ENCODE data around the gene NEAT1.

NEAT1 gene

DNA sequence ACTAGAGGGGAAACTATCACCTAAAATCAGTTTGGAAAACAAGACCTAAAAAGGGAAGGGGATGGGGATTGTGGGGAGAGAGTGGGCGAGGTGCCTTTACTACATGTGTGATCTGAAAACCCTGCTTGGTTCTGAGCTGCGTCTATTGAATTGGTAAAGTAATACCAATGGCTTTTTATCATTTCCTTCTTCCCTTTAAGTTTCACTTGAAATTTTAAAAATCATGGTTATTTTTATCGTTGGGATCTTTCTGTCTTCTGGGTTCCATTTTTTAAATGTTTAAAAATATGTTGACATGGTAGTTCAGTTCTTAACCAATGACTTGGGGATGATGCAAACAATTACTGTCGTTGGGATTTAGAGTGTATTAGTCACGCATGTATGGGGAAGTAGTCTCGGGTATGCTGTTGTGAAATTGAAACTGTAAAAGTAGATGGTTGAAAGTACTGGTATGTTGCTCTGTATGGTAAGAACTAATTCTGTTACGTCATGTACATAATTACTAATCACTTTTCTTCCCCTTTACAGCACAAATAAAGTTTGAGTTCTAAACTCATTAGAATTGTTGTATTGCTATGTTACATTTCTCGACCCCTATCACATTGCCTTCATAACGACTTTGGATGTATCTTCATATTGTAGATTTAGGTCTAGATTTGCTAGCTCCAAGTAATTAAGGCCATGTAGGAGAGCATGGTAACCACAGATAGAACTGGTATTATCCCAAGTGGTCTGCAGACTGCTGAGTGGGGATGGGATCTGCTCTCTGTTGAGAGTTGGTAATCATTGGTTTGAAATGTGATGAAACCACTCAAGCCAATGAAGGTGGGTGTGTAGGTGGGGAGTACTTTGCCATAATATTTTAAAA lies 3.6 kb downstream of the NEAT1 start:
- peak overlapping the region; percentile 94 for H3K4me3 ChIP-seq (ENCODE audit: low read length)
- H3K36me3 ChIP-seq (ENCODE audit: insufficient read depth, low read length): peaks cover 38% of the 10 kb centered on the region
- H3K27me3 ChIP-seq (ENCODE audit: insufficient read depth, low read length): no peaks in the 10 kb centered on the region
- no peak overlapping the region for H2AFZ ChIP-seq (ENCODE audit: low read depth, low read length)
- H3K9me3 ChIP-seq (ENCODE audit: low read length): no peaks in the 10 kb centered on the region
- H3K4me1 ChIP-seq (ENCODE audit: insufficient read depth, low read length): peaks cover 53% of the 10 kb centered on the region

GRCh38 chr11:65426839-65427690 lies 4.5 kb downstream of the NEAT1 start:
- Histone ChIP-seq H2AFZ (ENCODE audit: low read depth, low read length) (no peak overlapping the region), H3K36me3 (ENCODE audit: insufficient read depth, low read length) (peaks cover 38% of the 10 kb centered on the region), H3K27me3 (ENCODE audit: insufficient read depth, low read length) (no peaks in the 10 kb centered on the region), H3K9me3 (ENCODE audit: low read length) (no peaks in the 10 kb centered on the region), H3K4me1 (ENCODE audit: insufficient read depth, low read length) (peaks cover 57% of the 10 kb centered on the region), H3K4me3 (ENCODE audit: low read length) (peak overlapping the region; percentile 94)

GRCh38 chr11:65427691-65428577 lies 5.3 kb downstream of the NEAT1 start:
- Histone ChIP-seq H3K36me3 (ENCODE audit: insufficient read depth, low read length) (peaks cover 43% of the 10 kb centered on the region), H3K4me1 (ENCODE audit: insufficient read depth, low read length) (peaks cover 61% of the 10 kb centered on the region), H3K27me3 (ENCODE audit: insufficient read depth, low read length) (no peaks in the 10 kb centered on the region), H2AFZ (ENCODE audit: low read depth, low read length) (no peak overlapping the region), H3K9me3 (ENCODE audit: low read length) (no peaks in the 10 kb centered on the region), H3K4me3 (ENCODE audit: low read length) (peak overlapping the region; percentile 94)

DNA sequence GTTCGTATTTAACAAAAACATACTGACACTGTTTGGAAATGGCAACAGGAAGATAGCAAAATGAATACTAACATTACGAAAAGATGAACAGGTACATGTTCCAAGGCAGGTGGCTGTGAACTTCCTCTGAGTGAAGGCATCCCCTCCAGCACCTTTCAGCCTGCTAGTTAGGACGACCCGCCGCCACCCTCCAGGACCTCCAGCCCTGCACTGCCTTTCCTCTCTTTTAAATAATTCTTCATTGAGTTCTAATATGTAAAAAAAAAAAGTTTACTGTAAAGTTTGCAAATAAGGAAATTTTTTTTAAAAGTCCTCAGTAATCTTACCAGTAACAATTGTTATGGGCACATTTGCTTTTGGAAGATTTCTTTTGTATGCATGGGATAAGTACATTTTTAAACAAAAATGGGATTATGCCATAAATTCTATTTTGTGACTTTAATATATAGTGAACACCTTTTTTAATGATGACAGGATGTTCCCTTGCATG lies 6.0 kb downstream of the NEAT1 start:
- peak overlapping the region; percentile 94 for H3K4me3 ChIP-seq (ENCODE audit: low read length)
- peaks cover 66% of the 10 kb centered on the region for H3K4me1 ChIP-seq (ENCODE audit: insufficient read depth, low read length)
- no peak overlapping the region for H2AFZ ChIP-seq (ENCODE audit: low read depth, low read length)
- no peaks in the 10 kb centered on the region for H3K27me3 ChIP-seq (ENCODE audit: insufficient read depth, low read length)
- peaks cover 48% of the 10 kb centered on the region for H3K36me3 ChIP-seq (ENCODE audit: insufficient read depth, low read length)
- H3K9me3 ChIP-seq (ENCODE audit: low read length): no peaks in the 10 kb centered on the region

- Histone ChIP-seq H3K4me1 (ENCODE audit: insufficient read depth, low read length) (peaks cover 69% of the 10 kb centered on the region), H3K27me3 (ENCODE audit: insufficient read depth, low read length) (no peaks in the 10 kb centered on the region), H2AFZ (ENCODE audit: low read depth, low read length) (no peak overlapping the region), H3K9me3 (ENCODE audit: low read length) (no peaks in the 10 kb centered on the region), H3K36me3 (ENCODE audit: insufficient read depth, low read length) (peaks cover 53% of the 10 kb centered on the region), H3K4me3 (ENCODE audit: low read length) (peak overlapping the region; percentile 94)
These were observed 6.6 kb downstream of the NEAT1 start for GRCh38 chr11:65429068-65429681.

DNA sequence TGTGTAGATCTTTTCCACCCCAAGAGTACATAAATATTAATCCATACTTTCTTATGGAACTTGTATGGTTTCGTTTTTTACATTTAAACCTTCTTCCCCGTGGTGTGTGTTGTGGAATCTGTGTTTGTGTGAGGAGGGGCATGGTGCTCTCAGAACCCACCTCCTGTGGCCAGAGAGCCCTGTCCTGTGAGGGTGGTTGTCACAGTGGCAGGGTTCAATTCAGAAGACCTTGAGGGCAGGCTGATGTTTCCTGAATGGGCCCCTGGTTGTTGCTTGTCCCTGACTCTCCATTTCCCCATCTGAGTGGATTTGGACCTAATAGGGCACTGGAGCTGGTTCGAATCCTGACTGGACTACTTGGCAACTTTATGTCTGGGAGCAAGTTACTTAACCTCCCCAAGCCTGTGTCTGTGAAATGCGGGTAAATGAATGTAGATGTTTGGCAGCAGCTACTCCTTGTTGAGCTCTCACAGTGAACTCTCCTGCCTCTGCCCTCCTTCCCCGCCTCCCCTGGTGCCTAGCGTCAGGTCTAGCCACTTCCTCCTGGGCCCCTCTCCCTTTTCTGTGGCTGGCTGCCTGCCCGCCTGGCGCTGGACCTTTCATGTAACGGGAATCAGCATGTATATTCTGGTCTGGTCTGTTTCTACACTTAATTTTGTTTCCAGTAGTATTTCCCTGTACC lies 7.3 kb downstream of the NEAT1 start:
- Histone ChIP-seq H3K36me3 (ENCODE audit: insufficient read depth, low read length) (peaks cover 60% of the 10 kb centered on the region), H2AFZ (ENCODE audit: low read depth, low read length) (no peak overlapping the region), H3K4me1 (ENCODE audit: insufficient read depth, low read length) (peaks cover 73% of the 10 kb centered on the region), H3K27me3 (ENCODE audit: insufficient read depth, low read length) (no peaks in the 10 kb centered on the region), H3K9me3 (ENCODE audit: low read length) (no peaks in the 10 kb centered on the region), H3K4me3 (ENCODE audit: low read length) (peak overlapping the region; percentile 94)

DNA sequence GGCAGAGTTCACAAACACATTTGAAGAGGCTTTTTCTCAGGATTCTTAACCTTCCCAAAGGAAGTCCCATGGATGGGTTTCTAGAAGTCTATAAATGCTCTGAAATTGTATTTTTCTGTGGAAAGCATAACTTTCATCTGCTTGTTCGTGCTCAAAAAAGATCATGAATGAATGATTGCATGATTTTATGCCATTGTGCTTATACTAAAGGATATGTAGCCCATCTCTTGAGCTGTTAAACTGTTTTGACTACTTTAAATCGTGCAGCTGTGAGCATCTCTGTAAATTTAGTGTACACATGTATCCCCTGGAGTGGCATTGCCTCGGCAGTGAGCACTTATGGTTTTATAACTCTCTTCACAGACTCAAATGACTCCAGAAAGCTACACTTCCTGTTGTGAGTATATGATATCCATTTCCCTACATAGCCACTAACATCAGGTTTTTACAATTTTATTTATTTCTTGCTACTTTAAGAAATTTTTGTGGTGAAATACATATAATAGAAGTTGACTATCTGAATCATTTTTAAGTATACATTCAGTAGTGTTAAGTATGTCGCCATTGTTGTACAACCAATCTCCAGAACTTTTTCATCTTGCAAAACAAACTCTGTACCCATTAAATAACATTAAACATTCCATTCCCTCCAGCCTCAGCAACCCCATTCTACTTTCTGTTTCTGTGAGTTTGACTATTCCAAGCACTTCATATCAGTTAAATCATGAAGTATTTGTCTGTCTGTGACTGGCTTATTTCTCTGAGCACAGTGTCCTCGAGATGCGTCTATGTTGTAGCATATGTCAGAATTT lies 8.0 kb downstream of the NEAT1 start:
- peak overlapping the region; percentile 94 for H3K4me3 ChIP-seq (ENCODE audit: low read length)
- no peak overlapping the region for H2AFZ ChIP-seq (ENCODE audit: low read depth, low read length)
- H3K36me3 ChIP-seq (ENCODE audit: insufficient read depth, low read length): peaks cover 64% of the 10 kb centered on the region
- no peaks in the 10 kb centered on the region for H3K27me3 ChIP-seq (ENCODE audit: insufficient read depth, low read length)
- peaks cover 76% of the 10 kb centered on the region for H3K4me1 ChIP-seq (ENCODE audit: insufficient read depth, low read length)
- H3K9me3 ChIP-seq (ENCODE audit: low read length): no peaks in the 10 kb centered on the region

DNA sequence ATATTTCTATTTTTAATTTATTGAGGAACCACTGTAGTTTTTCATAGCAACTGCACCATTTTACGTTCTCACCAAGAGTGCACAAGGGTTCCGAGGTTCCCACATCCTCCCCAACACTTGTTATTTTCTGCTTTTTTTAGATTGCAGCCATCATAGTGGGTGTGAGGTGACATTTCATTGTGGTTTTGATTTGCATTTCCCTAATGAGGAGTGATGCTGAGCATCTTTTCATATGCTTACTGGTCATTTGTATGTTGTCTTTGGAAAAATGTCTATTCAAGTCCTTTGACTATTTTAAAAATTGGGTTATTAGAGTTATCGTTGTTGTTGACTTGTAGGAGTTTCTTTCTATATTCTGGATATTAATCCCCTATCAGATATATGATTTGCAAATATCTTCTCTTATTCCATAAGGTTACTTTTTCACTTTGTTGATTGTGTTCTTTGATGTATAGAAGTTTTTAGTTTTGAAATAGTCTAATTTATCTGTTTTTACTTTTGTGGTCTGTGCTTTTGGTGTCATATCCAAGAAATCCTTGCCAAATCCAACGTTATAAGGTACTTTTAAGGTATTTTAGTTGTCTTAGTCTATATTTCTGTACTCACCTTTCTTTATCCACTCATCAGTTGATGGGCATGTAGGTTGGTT lies 9.0 kb downstream of the NEAT1 start:
- H3K27me3 ChIP-seq (ENCODE audit: insufficient read depth, low read length): no peaks in the 10 kb centered on the region
- peak overlapping the region; percentile 24 for H3K4me3 ChIP-seq (ENCODE audit: low read length)
- no peaks in the 10 kb centered on the region for H3K9me3 ChIP-seq (ENCODE audit: low read length)
- peaks cover 71% of the 10 kb centered on the region for H3K4me1 ChIP-seq (ENCODE audit: insufficient read depth, low read length)
- H2AFZ ChIP-seq (ENCODE audit: low read depth, low read length): no peak overlapping the region
- peaks cover 65% of the 10 kb centered on the region for H3K36me3 ChIP-seq (ENCODE audit: insufficient read depth, low read length)

- H3K4me3 ChIP-seq (ENCODE audit: low read length): peak overlapping the region; percentile 13
- H3K4me1 ChIP-seq (ENCODE audit: insufficient read depth, low read length): peaks cover 65% of the 10 kb centered on the region
- H3K36me3 ChIP-seq (ENCODE audit: insufficient read depth, low read length): peaks cover 63% of the 10 kb centered on the region
- H3K9me3 ChIP-seq (ENCODE audit: low read length): no peaks in the 10 kb centered on the region
- no peaks in the 10 kb centered on the region for H3K27me3 ChIP-seq (ENCODE audit: insufficient read depth, low read length)
- no peak overlapping the region for H2AFZ ChIP-seq (ENCODE audit: low read depth, low read length)
These were observed 9.6 kb downstream of the NEAT1 start for GRCh38 chr11:65432100-65432650.

DNA sequence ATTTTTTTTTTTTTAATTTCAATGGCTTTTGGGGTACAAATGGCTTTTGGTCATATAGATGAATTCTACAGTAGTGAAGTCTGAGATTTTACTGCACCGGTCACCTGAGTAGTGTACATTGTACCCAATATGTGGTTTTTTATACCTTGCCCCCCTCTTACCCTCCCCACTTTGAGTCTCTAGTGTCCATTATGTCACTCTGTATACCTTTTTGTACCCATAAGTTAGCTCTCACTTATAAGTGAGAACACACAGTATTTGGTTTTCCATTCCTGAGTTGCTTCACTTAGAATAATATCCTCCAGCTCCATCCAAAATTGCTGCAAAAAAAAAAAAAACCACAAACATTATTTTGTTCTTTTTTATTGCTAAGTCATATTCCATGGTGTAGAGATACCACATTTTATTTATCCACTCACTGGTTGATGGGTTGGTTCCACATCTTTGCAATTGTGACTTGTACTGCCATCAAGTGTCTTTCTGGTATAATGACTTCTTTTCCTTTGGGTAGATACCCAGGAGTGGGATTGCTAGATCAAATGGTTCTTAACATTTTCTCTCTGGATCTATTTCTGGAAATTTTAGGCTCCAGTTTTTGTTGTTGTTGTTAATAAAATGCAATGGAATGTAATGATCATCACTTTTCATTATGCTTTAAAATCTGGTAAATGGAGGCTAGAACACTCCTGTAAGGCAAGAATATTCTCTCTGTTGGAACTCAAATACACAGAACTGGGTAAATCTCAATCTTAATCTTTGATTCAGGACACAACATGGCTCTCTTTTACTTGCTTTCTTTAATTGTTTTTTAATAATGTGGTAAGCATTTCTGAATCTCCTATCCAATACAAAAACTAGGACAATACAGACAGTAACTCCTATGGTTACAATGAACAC lies 10.3 kb downstream of the NEAT1 start:
- peaks cover 63% of the 10 kb centered on the region for H3K36me3 ChIP-seq (ENCODE audit: insufficient read depth, low read length)
- H3K27me3 ChIP-seq (ENCODE audit: insufficient read depth, low read length): no peaks in the 10 kb centered on the region
- H3K9me3 ChIP-seq (ENCODE audit: low read length): no peaks in the 10 kb centered on the region

More for the DNA sequence above, 10.3 kb downstream of the NEAT1 start:
- H2AFZ ChIP-seq (ENCODE audit: low read depth, low read length): no peak overlapping the region
- peak overlapping the region; percentile 16 for H3K4me3 ChIP-seq (ENCODE audit: low read length)
- H3K4me1 ChIP-seq (ENCODE audit: insufficient read depth, low read length): peaks cover 57% of the 10 kb centered on the region

All from neuron (in vitro differentiated cells).